ENCODE measurements around the gene AKR1C8. TPM values are rescaled to one million over a fixed set of nuclear protein-coding genes. Genes with fewer than 3 reads are reported as not detected.

The AKR1C8 gene
- total and polyA plus RNA-seq, 2 of the 13 experiments (the other 11 are each of a cell fraction or from before 2014, with no cell fraction given) = 0.12 TPM; not detected in 1

DNA sequence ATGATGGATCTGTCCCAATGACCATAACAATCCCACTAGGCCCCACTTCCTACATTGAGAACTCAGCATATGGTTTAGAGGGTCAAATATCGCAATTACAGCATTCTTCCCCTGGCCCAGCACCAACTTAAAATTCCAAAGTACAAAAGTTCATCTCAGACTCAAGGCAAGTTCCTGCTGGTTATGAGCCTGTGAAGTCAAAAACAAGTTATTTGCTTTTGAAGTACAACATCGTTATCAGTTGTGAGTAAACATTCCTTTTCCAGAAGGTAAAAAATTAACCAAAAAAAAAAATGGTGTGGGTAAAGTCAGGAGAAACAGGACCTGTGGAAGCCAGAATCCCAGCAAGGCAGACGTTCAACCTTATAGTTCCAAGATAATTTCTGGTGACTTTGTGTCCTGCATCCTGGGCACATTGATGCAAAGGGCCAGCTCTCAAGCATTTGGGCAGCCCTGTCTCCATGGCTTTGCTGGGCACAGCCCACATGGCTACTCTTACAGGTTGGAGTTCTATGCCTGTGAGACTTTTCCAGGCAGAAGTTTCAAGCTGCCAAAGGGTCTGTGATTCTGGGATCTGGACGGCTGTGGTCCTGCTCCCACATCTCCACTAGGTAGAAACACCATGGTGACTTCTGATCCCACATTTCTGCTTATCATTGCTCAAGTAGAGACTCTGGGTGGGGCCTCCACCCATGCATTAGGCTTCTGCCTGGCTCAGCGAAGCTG is 37.5 kb downstream of the AKR1C8 start (continued):
- TF ChIP-seq, protein P1, sequence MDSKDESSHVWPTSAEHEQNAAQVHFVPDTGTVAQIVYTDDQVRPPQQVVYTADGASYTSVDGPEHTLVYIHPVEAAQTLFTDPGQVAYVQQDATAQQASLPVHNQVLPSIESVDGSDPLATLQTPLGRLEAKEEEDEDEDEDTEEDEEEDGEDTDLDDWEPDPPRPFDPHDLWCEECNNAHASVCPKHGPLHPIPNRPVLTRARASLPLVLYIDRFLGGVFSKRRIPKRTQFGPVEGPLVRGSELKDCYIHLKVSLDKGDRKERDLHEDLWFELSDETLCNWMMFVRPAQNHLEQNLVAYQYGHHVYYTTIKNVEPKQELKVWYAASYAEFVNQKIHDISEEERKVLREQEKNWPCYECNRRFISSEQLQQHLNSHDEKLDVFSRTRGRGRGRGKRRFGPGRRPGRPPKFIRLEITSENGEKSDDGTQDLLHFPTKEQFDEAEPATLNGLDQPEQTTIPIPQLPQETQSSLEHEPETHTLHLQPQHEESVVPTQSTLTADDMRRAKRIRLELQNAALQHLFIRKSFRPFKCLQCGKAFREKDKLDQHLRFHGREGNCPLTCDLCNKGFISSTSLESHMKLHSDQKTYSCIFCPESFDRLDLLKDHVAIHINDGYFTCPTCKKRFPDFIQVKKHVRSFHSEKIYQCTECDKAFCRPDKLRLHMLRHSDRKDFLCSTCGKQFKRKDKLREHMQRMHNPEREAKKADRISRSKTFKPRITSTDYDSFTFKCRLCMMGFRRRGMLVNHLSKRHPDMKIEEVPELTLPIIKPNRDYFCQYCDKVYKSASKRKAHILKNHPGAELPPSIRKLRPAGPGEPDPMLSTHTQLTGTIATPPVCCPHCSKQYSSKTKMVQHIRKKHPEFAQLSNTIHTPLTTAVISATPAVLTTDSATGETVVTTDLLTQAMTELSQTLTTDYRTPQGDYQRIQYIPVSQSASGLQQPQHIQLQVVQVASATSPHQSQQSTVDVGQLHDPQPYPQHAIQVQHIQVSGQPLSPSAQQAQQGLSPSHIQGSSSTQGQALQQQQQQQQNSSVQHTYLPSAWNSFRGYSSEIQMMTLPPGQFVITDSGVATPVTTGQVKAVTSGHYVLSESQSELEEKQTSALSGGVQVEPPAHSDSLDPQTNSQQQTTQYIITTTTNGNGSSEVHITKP (CRISPR knock-in tag; IDR thresholded peaks at IDR 0.05; ENCODE audit: low read depth) = no peak
- no peak for TF ChIP-seq ZZZ3 (CRISPR knock-in tag; IDR thresholded peaks at IDR 0.05; ENCODE audit: borderline replicate concordance)
- peak; percentile 100 for TF ChIP-seq NCOA2 (CRISPR knock-in tag; IDR thresholded peaks at IDR 0.05)
- TF ChIP-seq FOXK1 (CRISPR knock-in tag; IDR thresholded peaks at IDR 0.05; ENCODE audit: borderline replicate concordance, low read depth) = 0 out of 2 replicates have a peak, but pooled peaks have one; percentile 74
- TF ChIP-seq ZNF282 (IDR thresholded peaks at IDR 0.05; ENCODE audit: partially characterized antibody) = no peak
- TF ChIP-seq MEIS1 (CRISPR knock-in tag; IDR thresholded peaks at IDR 0.05; ENCODE audit: borderline replicate concordance) = no peak
- TF ChIP-seq ATF4 (CRISPR knock-in tag; IDR thresholded peaks at IDR 0.05) = peak in 1 of 2 experiments; percentile 90; a peak in 2 of 4 replicates
- 0 out of 2 replicates have a peak, but pooled peaks have one; percentile 18 for TF ChIP-seq ZNF777 (CRISPR knock-in tag; IDR thresholded peaks at IDR 0.05)
- no peak for TF ChIP-seq SRSF4 (IDR thresholded peaks at IDR 0.05; ENCODE audit: low read depth, low read length, poor library complexity, severe bottlenecking)
- peak; percentile 95 for TF ChIP-seq TEAD3 (CRISPR knock-in tag; optimal IDR thresholded peaks at IDR 0.05; ENCODE audit: borderline replicate concordance)
- TF ChIP-seq DPF2 (CRISPR knock-in tag; IDR thresholded peaks at IDR 0.05; ENCODE audit: borderline replicate concordance, low read depth) = peak; percentile 94
- no peak for TF ChIP-seq KDM5A (IDR thresholded peaks at IDR 0.05; ENCODE audit: borderline replicate concordance, low read length)
- TF ChIP-seq ZNF607 (CRISPR knock-in tag; IDR thresholded peaks at IDR 0.05; ENCODE audit: borderline replicate concordance) = peak; percentile 57; the same call in 1 of the 2 replicates
- no peak for TF ChIP-seq ZNF709 (CRISPR knock-in tag; IDR thresholded peaks at IDR 0.05)
- TF ChIP-seq, protein P2, sequence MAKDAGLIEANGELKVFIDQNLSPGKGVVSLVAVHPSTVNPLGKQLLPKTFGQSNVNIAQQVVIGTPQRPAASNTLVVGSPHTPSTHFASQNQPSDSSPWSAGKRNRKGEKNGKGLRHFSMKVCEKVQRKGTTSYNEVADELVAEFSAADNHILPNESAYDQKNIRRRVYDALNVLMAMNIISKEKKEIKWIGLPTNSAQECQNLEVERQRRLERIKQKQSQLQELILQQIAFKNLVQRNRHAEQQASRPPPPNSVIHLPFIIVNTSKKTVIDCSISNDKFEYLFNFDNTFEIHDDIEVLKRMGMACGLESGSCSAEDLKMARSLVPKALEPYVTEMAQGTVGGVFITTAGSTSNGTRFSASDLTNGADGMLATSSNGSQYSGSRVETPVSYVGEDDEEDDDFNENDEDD (CRISPR knock-in tag; IDR thresholded peaks at IDR 0.05; ENCODE audit: borderline replicate concordance) = 0 out of 2 replicates have a peak, but pooled peaks have one; percentile 46
- TF ChIP-seq ZSCAN30 (CRISPR knock-in tag; IDR thresholded peaks at IDR 0.05) = peak; percentile 4; the same call in 1 of the 2 replicates
- no peak for TF ChIP-seq MXI1 (IDR thresholded peaks at IDR 0.05; ENCODE audit: borderline replicate concordance, low read depth, low read length)
- TF ChIP-seq ZNF678 (CRISPR knock-in tag; IDR thresholded peaks at IDR 0.05) = no peak
- TF ChIP-seq TCF7L2 (IDR thresholded peaks at IDR 0.05; ENCODE audit: low read depth, low read length) = peak; percentile 71; the same call in 1 of the 2 replicates
- TF ChIP-seq STAT5B (CRISPR knock-in tag; IDR thresholded peaks at IDR 0.05) = no peak
- no peak for TF ChIP-seq SP4 (CRISPR knock-in tag; IDR thresholded peaks at IDR 0.05)
- TF ChIP-seq, protein P3, sequence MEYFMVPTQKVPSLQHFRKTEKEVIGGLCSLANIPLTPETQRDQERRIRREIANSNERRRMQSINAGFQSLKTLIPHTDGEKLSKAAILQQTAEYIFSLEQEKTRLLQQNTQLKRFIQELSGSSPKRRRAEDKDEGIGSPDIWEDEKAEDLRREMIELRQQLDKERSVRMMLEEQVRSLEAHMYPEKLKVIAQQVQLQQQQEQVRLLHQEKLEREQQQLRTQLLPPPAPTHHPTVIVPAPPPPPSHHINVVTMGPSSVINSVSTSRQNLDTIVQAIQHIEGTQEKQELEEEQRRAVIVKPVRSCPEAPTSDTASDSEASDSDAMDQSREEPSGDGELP (IDR thresholded peaks at IDR 0.05; ENCODE audit: borderline replicate concordance, low read depth) = peak; percentile 79; the same call in 1 of the 2 replicates
- no peak for TF ChIP-seq ZNF337 (CRISPR knock-in tag; IDR thresholded peaks at IDR 0.05; ENCODE audit: borderline replicate concordance, low read depth)

Measured in HepG2 (cell line).